ENCODE results near the gene MED26. TPM values are rescaled to one million over a fixed set of nuclear protein-coding genes. Genes with fewer than 3 reads are reported as not detected.

Gene MED26
- total and polyA plus RNA-seq, 2 experiments from 2014 or later: 9.1 to 14.2 TPM

DNA sequence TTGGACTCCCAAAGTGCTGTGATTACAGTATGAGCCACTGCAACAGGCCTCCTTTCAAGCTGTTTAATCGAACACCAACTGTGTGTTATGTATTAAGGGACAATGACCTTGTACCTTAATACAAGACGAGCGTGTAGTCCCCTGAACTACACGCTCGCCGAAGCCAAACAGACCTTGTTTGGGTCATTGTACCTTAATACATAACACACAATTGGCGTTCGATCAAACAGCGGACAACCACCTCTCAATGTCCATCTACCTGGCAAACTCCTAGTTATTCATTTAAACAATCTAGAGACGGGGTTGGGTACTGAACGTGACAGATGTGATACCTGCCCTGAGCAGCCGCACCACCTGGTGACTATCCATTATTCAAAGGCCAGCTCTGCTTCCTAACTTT, 87.1 kb downstream of the MED26 start:
- no peak for DNase-seq (ENCODE audit: low read depth in 1 of 2, low spot score in 1 of 2)
- Histone ChIP-seq H3K4me3 (peak overlapping the region; percentile 80), H3K27ac (peak overlapping the region; percentile 89), H3K27me3 (no peaks in the 10 kb centered on the region), H3K36me3 (peaks cover 5% of the 10 kb centered on the region), H3K9me3 (ENCODE audit: low read depth) (no peaks in the 10 kb centered on the region), H3K4me1 (ENCODE audit: low read depth) (peaks cover 9% of the 10 kb centered on the region)
- TF ChIP-seq, protein P1, sequence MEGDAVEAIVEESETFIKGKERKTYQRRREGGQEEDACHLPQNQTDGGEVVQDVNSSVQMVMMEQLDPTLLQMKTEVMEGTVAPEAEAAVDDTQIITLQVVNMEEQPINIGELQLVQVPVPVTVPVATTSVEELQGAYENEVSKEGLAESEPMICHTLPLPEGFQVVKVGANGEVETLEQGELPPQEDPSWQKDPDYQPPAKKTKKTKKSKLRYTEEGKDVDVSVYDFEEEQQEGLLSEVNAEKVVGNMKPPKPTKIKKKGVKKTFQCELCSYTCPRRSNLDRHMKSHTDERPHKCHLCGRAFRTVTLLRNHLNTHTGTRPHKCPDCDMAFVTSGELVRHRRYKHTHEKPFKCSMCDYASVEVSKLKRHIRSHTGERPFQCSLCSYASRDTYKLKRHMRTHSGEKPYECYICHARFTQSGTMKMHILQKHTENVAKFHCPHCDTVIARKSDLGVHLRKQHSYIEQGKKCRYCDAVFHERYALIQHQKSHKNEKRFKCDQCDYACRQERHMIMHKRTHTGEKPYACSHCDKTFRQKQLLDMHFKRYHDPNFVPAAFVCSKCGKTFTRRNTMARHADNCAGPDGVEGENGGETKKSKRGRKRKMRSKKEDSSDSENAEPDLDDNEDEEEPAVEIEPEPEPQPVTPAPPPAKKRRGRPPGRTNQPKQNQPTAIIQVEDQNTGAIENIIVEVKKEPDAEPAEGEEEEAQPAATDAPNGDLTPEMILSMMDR (IDR thresholded peaks at IDR 0.05; ENCODE audit: low read depth, low read length): no peak

DNA sequence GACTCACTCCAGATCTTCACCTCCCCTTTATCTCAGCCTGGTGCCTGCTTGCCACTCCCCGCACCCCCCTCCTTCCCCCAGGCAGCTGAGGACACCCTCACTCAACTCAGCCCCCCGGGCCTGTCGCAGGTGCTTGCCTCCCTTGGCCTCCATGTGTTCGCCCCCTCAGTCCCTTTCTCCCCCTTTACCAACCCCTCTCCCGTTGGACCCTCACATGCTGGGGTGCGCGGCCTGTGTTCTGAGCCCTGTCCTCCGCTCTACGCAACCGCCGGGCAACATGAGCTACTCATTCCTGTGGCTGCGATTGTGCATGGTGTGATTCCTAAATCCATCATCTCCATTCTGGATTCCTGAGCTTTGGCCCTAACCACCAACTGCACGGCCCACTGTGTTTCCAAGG, 90.9 kb downstream of the MED26 start:
- H3K27me3 ChIP-seq: no peaks in the 10 kb centered on the region
- H3K4me3 ChIP-seq: no peak overlapping the region
- no peak for DNase-seq (ENCODE audit: low read depth in 1 of 2, low spot score in 1 of 2)
- peaks cover 6% of the 10 kb centered on the region for H3K4me1 ChIP-seq (ENCODE audit: low read depth)
- H3K9me3 ChIP-seq (ENCODE audit: low read depth): no peaks in the 10 kb centered on the region
- H3K27ac ChIP-seq: no peak overlapping the region
- TF ChIP-seq, protein P1 (IDR thresholded peaks at IDR 0.05; ENCODE audit: low read depth, low read length): no peak
- peaks cover 23% of the 10 kb centered on the region for H3K36me3 ChIP-seq

DNA sequence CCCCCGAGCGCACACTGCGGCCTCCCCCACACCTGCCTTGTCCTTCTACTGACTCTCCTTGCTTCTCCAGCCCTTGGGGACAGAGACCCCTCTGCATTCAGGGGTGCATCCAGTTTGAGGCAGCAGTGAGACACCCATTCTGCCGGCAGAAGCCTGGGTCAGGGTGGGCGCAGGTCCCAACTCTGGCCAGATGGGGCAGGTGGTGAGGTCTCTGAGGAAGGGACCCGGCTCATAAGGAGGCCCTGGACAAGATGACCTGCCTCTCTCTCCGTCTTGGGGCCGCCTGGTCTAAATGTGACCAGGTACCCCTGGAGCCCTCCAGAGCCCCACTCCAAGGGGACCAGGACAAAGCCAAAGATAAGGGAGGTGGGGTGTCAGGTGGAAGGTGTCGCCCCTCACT, 91.9 kb downstream of the MED26 start:
- Histone ChIP-seq H3K9me3 (ENCODE audit: low read depth) (no peaks in the 10 kb centered on the region), H3K27me3 (no peaks in the 10 kb centered on the region), H3K27ac (no peak overlapping the region), H3K4me1 (ENCODE audit: low read depth) (peaks cover 5% of the 10 kb centered on the region), H3K36me3 (peaks cover 30% of the 10 kb centered on the region), H3K4me3 (no peak overlapping the region)
- TF ChIP-seq, protein P1 (IDR thresholded peaks at IDR 0.05; ENCODE audit: low read depth, low read length): no peak
- DNase-seq (ENCODE audit: low read depth in 1 of 2, low spot score in 1 of 2): no peak

DNA sequence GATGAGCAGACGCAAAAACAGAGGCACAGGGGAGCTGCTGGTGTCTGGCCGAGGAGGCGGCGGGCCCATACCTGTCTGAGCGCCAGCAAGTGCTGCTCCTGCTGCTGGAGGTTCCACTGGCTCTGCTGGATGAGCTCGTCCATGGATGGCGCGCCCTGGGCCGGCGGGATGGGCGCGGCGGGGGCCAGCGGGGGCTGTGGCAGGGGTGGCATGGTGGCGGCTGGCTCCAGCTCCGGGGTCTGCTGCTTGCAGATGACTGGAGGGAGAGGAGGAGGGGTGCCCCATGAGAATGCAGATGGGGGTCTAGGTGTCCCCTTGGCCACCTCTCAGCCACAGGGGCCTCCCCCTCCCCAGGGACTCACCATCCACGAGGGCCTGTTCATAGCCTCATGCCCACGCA, 92.6 kb downstream of the MED26 start:
- Histone ChIP-seq H3K36me3 (peaks cover 38% of the 10 kb centered on the region), H3K4me1 (ENCODE audit: low read depth) (no peaks in the 10 kb centered on the region)
- TF ChIP-seq, protein P1 (IDR thresholded peaks at IDR 0.05; ENCODE audit: low read depth, low read length): no peak

DNA sequence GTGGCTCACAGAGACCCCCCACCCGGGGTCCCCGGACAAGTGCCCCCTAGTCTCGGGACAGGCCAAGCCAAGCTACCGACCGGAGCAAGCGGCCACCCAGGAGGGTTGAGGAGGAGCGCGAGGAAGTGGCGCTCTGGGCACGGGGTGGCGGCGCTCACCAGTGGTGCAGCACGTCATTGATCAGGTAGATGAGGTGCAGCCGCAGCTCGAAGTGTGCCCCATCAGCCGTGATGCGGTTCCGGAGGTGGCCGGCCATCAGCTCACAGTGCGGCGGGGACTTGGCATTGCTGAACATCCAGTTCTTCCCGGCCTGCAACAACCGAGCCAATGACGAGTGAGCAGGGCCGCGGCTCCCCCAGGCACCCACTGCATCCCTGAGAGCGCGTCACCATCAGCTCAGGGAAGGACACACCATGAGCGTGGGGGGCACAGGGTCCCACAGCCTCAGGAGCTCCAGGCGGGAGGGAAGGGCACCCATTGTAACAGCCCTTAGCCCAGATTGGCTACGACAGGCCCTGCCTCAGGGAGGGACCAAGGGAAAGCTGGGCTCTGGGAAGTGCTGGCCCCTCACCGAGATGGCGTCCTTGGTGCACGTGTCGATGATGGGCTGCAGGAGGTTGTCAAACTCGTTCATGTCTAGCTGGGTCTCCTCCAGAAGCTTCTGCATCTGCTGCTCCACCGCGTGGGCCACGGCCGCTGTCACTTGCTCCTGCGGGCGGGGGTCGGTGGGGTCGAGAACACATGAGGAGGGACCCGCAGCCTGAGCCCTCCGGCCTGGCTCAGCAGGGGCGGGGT, 95.4 kb downstream of the MED26 start:
- Histone ChIP-seq H3K27me3 (no peaks in the 10 kb centered on the region), H3K4me3 (no peak overlapping the region), H3K9me3 (ENCODE audit: low read depth) (no peaks in the 10 kb centered on the region), H3K4me1 (ENCODE audit: low read depth) (no peaks in the 10 kb centered on the region), H3K36me3 (peaks cover 59% of the 10 kb centered on the region), H3K27ac (no peak overlapping the region)
- DNase-seq (ENCODE audit: low read depth in 1 of 2, low spot score in 1 of 2): no peak
- TF ChIP-seq, protein P1 (IDR thresholded peaks at IDR 0.05; ENCODE audit: low read depth, low read length): no peak

More for the DNA sequence above, 92.6 kb downstream of the MED26 start:
- DNase-seq (ENCODE audit: low read depth in 1 of 2, low spot score in 1 of 2): no peak
- Histone ChIP-seq H3K27me3 (no peaks in the 10 kb centered on the region), H3K4me3 (no peak overlapping the region), H3K9me3 (ENCODE audit: low read depth) (no peaks in the 10 kb centered on the region), H3K27ac (no peak overlapping the region)
